SU-DHL-6 (cell line): Measurements from ENCODE around the gene APBB2.

Experiments
- CTCF ChIP-seq: fragments of 200-600 bp; sonication (generic); IDR thresholded peaks from one replicate; pipeline ENCODE4 v1.5.1; 2017; ENCODE audit warnings: antibody characterized with exemption, mild to moderate bottlenecking, low read length, moderate library complexity; ENCODE audit not compliant: insufficient read depth, poor library complexity, severe bottlenecking
- EZH2phosphoT487 ChIP-seq: fragments of 200-600 bp; sonication (generic), shearing (Covaris generic); conservative IDR thresholded peaks from 2 replicates; pipeline ENCODE4 v1.6.1; 2018; ENCODE audit warnings: mild to moderate bottlenecking, antibody characterized with exemption, low read length, moderate library complexity, mixed read lengths

- no peak for TF ChIP-seq CTCF
- TF ChIP-seq EZH2phosphoT487, result no peak
These were observed 283.1 kb downstream of the APBB2 start for GRCh38 chr4:40931238-40931637.
